GM21825 (cell line): ENCODE results near the gene ZCCHC24.
A peak's percentile ranks its signal among the peaks of the same experiment; 100 is the strongest.

ENCODE experiments used
- ATAC-seq: cut with Tn5 transposase; IDR thresholded peaks from one replicate; pipeline ENCODE4 v1.9.1; 2021; ENCODE audit warnings: mild to moderate bottlenecking, moderate library complexity; ENCODE audit not compliant: unreplicated experiment

Gene ZCCHC24

DNA sequence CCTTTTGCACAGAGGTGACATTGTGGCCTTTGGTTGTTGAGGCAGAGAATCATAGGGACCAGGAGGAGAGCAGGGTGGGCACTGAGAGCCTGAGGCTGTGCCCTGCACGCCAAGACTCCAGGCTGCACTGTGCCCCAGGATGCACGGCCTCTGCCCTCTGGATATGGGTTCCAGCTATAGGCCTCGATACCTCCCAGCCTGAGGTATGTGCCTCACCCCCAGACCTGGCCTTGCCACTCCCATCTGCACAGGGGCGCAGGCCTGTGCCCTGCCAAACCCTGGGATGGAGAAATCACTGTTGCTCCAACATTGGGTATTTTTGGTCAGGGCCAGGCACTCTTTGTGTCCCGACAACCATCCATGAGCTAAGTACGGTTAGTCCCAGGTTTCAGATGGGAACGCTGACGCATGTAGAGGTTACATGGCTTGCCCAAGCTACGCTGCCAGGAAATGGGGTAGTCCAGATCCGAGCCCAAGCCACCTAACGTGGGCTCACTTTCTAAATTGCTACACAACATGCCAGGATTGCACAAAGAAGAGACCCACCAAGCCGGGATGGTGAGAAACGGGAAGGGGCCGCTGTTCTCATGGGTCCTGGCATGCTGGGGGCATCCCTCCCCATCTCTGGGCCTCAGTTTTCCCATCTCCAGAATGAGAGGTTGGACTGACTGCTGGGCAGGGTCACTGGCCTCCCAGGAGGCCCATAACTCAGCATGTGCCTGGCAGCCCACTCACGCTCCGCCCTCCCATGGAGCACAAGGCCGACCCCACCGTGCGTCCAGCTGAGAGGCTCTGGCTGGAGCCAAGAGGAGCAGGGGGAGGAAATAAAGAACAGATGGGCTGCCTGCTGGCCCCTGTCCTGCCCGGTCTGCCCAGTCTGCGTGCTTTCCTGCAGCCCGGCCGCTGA, 44.2 kb downstream of the ZCCHC24 start:
- ATAC-seq, result peak; percentile 13

DNA sequence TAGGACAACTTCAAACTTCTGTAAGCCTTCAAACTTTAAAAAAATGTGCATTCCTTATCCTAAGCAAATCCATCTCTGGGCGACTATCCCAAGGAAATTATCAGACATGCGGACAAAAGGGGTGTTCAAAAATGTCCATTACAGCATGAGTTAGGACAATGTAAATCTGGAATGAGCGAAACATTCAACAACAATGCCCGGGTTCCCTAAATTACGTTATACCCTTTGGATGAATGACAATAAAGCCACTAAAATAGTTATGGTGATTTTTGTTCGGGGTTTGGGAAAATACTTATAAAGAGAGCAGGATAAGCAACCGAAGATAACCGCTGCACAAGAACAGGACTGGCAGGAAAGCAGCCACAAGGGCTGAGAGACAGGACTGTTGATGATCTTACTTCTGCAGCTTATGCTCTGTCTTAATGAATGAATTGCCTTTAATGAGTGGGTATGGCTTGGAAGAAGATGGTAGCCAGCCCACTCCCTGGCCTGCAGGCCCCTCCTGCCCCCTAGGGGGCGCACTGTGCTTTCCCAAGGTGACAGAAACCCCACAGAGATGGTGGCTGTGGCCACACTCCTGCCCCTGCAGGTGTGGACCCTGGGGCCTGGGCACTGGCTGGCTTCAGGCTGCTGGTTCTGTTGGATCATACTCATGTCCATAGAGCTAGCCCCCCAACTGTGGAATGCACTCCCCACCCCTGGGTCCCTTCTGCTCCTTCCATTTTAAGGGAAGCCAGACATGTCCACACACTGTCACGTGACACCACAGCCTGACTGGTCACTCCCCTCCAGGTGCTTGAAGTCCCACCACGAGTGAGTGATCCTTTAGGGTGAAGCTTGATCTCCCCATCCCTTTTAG, 45.0 kb downstream of the ZCCHC24 start:
- peak; percentile 59 for ATAC-seq

- ATAC-seq, result no peak
Observed at GRCh38 chr10:79399223-79399831, 46.1 kb downstream of the ZCCHC24 start.

- ATAC-seq, result no peak
Observed at GRCh38 chr10:79398642-79399041, 46.8 kb downstream of the ZCCHC24 start.

- no peak for ATAC-seq
Observed at GRCh38 chr10:79397575-79398303, 47.7 kb downstream of the ZCCHC24 start.

GRCh38 chr10:79397051-79397450, 48.4 kb downstream of the ZCCHC24 start:
- ATAC-seq, result no peak

DNA sequence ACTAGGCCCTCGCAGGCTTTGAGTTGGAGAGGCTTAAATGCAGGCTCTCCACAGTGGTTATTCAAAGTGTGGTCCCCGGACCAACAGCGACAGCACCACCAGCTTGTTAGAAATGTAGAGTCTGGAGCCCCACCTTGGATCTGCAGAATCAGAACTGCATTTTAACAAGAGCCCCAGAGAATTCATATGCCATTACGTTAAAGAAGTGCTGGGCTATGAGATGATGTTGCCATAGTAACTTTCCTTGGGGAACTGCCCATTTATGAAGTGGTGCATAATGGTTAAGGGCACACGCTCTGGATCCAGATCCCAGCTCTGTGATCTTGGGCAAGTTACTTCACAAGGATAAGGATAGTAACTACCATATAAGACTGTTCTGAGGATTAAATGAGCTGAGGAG, 48.9 kb downstream of the ZCCHC24 start:
- ATAC-seq, result no peak

DNA sequence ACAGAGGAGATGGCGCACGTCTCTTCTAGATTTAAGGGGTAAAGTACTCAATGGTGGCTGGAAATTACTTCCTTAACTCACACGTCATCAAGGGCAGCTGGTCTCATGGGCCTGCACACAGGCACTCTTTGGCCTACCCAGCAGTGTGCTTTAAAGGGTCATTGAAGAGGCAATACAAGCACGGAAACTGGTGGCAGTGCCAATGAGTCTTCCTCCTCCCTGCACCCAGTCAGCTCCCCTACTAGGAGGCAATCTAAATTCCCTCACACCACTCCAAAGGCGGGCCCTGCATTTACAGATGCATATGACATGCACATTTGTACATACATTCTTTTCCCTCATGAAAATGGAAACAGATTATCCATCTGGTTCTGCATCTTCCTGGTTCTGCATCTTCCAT, 50.8 kb downstream of the ZCCHC24 start:
- ATAC-seq, result no peak

- ATAC-seq, result no peak
Observed at GRCh38 chr10:79393924-79394610, 51.4 kb downstream of the ZCCHC24 start.

- no peak for ATAC-seq
Observed at GRCh38 chr10:79393221-79393923, 52.1 kb downstream of the ZCCHC24 start.

- ATAC-seq, result no peak
Observed at GRCh38 chr10:79392506-79393176, 52.8 kb downstream of the ZCCHC24 start.

DNA sequence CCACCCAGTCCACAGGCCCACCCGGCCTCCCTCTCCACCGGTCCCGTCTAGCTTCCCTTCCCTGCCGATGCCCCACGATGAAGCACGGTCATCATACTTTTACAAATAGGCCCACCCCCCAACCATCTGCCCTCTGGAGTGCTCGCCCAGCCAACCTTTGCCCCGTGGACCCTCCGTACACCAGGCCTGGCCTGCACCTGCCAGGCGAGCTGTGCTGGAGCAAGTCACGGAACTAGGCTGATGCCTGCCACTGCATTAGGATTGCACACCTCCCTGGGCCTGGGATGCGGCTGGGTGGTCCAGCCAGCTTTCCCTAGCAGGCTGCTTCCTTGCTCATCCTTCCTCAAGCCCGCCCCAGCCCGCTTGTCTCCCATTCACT, 53.4 kb downstream of the ZCCHC24 start:
- no peak for ATAC-seq

DNA sequence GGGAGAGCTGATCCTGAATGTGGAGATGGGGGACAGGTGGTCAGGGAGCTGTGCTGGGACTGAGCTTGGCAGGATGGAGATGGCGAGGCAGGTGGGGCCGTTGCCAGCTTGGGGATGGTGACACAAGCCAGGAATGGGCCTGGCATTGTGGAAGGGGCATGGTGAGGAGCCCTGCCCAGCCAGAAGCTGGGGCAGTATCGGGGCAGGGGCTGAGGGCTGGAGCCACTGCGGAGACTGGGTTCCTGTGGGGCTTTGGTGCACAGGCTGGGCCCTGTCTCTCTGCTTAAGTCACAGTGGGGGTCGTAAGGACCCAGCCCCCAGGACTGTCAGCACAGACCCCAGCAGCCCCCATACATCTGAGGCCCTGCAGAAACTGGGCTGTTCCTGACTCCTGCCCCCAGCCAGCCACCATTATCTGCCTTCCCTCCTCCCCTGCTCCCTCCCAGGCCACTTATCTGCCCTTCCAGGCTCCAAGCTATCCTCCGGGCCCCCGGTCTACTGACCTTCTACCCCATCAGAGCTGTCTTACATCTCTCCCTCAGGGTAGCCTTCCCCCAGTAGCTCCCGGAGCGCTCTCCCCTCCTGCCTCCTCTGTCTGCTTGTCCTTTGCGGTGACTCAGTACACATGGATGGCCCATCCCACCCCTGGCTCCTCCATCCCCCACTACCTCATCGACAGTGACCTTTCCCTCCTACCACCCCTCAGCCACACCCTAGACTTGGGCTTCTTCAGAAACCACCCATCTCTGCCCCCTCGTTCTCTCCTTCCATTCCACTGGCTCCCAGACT, 54.0 kb downstream of the ZCCHC24 start:
- no peak for ATAC-seq

DNA sequence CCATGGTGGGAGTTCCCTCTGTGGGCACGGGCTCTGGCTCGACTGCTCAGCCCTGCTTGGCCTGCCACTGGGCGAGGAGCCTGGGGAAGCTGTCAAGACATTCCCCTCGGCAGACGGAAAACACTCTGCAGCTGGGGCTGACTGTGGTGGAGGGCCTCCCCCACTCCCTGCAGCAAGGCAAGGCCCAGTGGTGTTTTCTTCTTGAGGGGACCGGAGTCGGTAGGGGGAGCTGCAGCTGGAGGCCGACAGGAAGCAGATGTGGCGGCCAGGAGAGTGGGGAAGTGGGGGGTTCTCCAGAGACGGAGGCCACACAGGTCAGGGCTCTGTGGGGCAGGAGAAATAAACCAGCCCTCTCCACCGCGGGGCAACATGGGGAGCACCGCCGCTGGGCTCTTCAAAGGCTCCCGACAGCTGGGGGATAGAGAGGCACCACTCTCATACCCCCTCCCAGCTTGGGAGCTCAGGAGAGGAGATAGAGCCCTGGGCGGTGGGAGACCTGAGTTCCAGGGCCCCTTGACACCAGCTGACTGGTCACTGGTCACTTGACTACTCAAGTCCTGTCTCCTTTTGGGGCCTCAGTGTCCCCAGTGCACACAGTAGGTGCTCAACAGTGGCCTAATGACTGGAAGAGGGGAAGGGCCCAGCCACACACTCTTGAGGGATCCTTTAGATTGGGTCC, 54.7 kb downstream of the ZCCHC24 start:
- ATAC-seq, result no peak

DNA sequence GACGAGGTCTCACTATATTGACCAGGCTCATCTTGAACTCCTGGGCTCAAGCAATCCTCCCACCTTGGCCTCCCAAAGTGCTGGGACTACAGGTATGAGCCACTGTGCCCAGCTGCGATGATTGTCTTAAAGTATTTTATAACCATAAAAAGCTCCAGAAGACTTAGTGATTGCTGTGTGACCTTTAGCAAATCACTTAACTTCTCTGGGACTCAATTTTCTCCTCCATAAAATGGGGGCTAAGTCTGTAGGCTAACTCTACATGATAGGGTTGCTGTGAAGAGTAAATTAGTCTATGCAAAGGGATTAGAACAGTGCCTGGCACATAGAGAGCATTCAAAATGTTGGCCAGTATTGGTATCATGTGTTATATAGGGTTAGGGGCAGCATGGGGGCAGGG, 55.4 kb downstream of the ZCCHC24 start:
- no peak for ATAC-seq

- ATAC-seq, result no peak
Observed at GRCh38 chr10:79387974-79388850, 57.2 kb downstream of the ZCCHC24 start.

DNA sequence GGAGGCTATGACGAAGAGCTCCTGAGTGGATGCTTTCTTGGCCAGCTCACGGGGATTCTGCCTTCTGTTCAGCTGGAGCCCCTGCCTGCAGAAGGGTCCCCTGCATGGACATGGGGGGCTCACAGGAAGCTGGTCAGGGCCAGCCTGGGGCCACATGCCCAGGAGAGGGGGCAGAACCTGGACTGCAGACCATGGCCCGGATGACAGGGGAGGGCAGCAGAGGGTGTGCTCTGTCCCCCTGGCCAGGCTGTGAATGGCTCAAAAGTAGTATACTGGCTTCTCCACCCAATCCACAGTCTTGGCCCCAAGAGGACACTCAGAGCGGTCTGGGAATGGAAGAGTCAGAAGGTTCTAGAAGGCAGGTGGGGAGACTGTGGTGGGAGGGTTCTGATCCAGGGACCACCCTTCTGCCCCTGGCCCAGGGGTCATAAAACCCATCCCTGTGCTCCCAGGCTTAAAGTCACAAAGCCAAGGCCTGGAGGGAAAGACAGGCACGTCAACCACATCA, 57.9 kb downstream of the ZCCHC24 start:
- no peak for ATAC-seq
